HL-60 (cell line): ENCODE results near the gene CRY2.

ENCODE experiments used
- CTCF ChIP-seq: IDR thresholded peaks from one replicate; pipeline ENCODE4 v1.5.1; 2011; ENCODE audit warnings: low read length, control low read depth, inconsistent platforms; ENCODE audit not compliant: insufficient read depth
- POLR2AphosphoS5 ChIP-seq: IDR thresholded peaks from 2 replicates; pipeline ENCODE4 v1.6.1; 2012; ENCODE audit warnings: low read depth
- TF ChIP-seq, protein P1 (sequence below): IDR thresholded peaks from 2 replicates; pipeline ENCODE4 v1.6.1; 2012; ENCODE audit warnings: low read depth; ENCODE audit not compliant: insufficient replicate concordance

DNA sequence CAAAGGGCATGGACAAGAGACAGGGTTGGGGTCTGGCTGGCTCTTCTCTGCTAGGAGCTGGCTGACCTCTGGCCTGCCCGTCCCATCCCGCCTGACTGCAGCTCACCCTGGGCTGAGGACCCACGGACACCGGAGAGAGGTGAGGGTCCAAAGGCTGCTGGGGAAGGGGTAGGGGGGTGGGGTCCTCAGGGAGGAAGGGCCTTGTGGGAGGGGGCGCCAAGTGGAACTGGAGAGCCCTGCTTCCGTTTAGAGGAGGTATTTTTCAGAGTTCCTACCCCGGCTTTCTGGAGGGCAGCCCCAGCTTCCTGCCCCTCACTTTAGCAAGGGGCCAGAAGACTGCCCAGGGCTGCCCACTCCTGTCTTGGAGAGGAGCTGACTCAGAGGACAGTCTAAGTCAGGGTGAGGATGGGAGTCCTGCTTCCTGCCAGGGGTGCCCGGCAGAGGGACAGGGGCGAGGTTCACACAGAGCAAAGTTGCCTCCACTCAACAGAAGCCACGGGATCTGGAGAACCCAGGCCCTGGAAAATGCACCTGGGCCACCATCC, 82.3 kb downstream of the CRY2 start:
- no peak for TF ChIP-seq CTCF
- no peak for TF ChIP-seq POLR2AphosphoS5
- TF ChIP-seq, protein P1, sequence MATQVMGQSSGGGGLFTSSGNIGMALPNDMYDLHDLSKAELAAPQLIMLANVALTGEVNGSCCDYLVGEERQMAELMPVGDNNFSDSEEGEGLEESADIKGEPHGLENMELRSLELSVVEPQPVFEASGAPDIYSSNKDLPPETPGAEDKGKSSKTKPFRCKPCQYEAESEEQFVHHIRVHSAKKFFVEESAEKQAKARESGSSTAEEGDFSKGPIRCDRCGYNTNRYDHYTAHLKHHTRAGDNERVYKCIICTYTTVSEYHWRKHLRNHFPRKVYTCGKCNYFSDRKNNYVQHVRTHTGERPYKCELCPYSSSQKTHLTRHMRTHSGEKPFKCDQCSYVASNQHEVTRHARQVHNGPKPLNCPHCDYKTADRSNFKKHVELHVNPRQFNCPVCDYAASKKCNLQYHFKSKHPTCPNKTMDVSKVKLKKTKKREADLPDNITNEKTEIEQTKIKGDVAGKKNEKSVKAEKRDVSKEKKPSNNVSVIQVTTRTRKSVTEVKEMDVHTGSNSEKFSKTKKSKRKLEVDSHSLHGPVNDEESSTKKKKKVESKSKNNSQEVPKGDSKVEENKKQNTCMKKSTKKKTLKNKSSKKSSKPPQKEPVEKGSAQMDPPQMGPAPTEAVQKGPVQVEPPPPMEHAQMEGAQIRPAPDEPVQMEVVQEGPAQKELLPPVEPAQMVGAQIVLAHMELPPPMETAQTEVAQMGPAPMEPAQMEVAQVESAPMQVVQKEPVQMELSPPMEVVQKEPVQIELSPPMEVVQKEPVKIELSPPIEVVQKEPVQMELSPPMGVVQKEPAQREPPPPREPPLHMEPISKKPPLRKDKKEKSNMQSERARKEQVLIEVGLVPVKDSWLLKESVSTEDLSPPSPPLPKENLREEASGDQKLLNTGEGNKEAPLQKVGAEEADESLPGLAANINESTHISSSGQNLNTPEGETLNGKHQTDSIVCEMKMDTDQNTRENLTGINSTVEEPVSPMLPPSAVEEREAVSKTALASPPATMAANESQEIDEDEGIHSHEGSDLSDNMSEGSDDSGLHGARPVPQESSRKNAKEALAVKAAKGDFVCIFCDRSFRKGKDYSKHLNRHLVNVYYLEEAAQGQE = no peak
